ENCODE results near the gene AMPD3.

AMPD3 gene

DNA sequence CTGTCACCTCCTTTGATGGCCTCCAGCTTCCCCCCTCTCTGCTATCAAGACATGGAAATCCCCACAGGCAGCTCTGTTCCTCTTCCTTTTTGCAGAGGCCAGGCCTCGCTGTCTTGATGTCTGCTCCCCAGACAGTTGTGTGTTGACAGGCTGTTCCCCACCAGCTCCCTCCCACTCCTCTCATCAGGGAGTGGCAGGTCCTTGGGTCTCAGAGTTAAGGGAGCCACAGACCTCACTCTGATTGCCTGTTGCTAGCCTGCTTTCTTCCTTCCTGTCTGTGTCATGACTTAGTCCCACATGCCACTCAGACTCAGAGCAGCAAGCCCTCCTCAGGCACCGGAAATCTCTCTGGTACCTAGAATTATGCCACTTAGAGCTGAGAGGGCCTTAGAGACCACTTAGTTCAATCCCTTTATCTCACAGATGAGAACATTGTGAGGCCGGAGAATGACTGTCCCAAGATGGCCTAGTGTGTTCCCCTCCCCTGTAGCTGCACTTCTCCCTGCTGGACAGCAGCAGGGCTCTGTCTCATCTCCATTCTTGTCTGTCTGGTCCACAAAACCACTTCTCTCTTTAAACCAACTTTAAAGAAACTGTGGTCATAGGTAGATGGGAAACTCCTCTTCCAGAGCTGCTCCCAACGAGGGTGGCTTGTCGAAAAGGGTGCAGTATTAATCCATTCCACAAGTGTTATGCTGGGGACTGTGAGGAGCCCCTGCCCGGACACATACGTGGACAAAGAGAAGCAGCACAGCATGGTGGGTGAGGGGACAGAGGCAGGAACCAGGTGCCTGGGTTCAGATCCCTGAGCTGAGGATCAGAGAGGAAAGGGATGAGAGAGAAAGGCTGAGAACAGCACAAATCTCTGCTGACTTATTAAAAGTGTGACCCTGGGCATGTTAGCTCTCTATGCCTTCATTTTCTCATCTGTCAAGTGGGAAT is 4.2 kb downstream of the AMPD3 start:
- DNase-seq (ENCODE audit: insufficient read length, low spot score) (peak; percentile 41), FAIRE-seq (peak; percentile 82)

DNA sequence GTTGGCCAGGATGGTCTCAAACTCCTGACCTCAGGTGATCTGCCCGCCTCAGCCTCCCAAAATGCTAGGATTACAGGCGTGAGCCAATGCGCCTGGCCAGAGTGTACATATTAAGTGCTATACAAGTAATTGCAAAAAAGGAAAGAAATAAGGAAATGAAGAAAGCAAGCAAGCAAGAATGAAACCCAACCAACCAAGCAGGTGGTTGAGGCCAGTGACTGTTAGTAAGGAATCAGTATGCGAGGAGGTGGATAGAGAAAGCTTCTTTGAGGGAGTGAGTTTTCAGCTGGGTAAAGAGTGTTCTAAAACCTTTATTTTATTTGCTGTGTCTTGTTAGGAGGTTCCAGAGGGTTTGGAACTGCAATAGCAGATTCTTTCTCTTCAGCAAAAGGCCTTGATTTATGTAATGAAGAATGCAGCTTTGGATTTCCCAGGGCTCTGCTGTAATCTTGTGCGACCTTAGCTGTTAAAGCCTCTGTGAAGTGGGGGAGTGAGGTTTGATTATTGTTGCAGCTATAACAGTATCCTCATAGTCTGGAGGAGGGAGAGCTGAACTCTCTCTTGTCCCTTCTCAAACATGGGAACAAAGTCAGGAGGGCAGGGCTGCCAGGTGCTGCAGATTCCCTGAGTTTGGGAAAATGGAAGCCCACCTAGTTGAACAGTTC is 5.7 kb downstream of the AMPD3 start:
- DNase-seq (ENCODE audit: insufficient read length, low spot score) (no peak), FAIRE-seq (peak; percentile 47)

DNA sequence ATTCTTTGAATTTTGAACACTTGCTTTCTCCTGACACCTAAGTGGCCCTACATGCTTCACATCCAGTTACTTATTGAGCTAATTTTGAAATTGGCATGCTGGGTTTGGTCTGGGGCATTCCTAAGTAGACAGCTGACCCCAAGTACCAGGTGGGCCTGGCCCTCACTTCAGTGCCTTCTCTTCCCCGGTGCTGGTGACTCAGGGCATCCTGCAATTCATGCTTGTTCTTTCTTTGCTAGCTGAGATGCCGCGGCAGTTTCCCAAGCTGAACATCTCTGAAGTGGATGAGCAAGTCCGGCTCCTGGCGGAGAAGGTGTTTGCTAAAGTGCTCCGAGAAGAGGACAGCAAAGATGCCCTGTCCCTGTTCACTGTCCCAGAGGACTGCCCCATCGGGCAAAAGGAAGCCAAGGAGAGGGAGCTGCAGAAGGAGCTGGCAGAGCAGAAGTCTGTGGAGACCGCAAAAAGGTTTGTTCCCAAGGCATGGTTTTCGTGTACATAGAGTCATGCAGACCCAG is 6.3 kb downstream of the AMPD3 start:
- DNase-seq (ENCODE audit: insufficient read length, low spot score) (no peak), FAIRE-seq (no peak)

DNA sequence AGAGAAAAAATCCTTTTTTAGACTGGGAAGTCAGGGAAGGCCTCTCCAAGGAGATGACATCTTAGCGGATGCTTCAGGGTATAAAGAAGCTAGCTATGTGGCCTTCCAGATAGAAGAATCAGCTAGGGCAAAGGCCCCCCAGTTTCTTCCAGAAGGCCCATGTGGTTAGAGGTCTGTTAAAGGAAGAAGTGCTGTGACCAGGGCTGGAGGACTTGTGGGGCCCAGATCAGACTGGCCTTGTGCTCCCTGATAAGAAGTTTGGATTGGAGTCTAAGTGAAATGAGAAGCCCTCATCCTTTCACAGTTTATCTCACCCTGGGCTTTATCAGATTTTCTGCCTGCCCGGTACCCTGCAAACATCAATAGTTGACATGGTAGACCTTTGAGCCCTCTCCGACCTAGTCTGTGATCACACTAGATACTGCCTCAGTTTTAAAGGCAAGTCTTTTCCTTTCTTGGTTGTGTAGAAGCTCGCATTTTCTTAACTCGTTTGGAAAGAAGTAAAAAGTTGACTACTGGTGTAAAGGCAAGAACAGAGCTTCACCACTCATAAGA is 7.8 kb downstream of the AMPD3 start:
- FAIRE-seq (no peak), DNase-seq (ENCODE audit: insufficient read length, low spot score) (no peak)

DNA sequence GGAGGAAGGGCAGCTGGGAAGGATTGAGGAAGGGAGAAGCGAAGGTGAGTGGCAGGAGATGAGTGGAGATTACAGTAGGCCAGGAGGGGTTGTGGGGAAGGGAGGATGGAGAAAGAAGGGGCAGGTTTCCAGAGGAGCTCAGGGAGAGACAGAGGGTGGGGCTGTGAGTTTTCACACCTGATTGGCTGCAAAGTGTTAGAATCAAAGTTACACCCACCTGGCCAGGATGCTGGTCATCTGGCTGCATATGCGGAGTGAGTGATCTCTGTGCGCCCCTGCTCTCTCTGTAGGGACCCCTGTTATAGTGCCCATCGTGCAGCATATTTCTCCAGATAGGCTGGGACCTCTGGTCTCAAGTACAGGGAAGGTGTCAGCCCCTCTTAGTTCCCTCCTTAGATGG is 18.3 kb downstream of the AMPD3 start:
- DNase-seq (ENCODE audit: insufficient read length, low spot score) (no peak), FAIRE-seq (no peak)

DNA sequence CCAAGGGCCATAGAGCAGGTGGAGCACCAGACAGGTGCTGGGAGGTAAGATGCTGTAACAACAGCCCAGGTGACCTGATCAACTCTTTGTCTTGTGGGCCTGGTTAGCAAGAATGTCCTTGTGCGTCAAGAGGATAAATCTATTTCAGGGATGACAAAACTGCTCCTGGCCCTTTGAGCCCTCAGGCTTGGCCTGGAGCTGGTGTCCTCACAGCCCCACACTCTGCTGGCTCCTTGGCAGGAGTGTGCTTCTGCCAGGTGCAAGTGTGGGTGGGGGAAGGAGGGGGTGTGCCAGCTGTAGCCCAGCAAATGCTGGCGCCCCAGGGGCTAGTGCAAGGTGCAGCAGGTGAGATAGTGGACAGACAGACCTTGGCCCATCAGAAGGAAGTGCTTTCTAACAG is 19.5 kb downstream of the AMPD3 start:
- DNase-seq (ENCODE audit: insufficient read length, low spot score) (no peak), FAIRE-seq (no peak)

DNA sequence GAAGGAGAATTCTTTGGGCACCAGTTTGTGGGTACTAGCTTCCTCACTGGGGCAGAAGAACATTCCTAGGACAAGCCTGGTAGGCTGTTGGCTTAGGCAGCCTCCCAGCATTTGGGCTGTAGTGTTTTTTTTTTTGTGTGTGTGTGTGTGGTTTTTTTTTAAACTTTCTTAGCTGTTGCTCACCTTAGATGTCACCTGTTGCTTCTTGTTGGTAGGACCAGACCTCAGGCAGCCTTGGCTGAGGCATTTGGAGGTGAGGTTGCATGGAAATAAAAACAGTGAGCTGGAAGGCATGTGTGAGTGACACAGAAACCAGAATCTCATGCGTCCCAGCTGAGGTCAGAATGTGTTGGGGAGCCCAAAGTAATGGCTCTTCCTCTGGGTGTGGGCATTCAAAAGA is 21.3 kb downstream of the AMPD3 start:
- FAIRE-seq (no peak), DNase-seq (ENCODE audit: insufficient read length, low spot score) (no peak)

DNA sequence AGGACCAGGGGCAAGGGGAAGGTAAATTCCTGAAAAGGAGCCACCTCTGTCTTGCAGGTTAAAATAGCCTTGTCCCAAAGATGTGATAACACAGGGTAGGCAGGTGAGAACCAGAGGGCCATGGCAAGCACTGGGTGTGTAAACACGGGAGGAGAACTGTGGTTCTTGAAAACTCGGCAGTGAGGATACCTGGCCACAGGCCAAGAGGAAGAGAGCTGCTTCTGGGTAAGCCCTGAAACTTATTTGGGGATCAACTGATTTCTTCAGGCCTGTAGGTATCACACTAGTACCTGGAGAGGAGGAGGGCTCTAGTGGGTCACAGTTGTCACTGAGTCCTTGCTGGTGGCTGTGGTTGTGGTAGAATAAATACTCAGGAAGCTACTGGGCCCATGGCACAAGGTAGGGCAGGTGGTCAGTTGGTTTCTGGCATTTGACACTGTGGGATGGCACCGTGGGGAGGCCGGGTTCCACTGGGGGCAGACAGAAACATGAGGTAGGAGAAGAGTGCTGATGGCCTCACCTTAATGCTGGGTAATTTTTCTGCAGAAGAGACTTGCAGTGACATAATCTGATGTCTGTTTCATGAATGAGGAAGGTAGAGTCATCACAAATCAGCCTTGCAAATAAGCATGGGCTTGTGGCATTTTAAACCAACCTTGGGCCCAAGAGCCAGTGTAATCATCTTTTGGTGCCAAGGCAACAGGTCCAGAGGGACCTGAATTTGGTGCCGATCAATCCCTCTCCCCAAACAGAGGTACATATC is 22.0 kb downstream of the AMPD3 start:
- DNase-seq (ENCODE audit: insufficient read length, low spot score) (no peak), FAIRE-seq (no peak)

DNA sequence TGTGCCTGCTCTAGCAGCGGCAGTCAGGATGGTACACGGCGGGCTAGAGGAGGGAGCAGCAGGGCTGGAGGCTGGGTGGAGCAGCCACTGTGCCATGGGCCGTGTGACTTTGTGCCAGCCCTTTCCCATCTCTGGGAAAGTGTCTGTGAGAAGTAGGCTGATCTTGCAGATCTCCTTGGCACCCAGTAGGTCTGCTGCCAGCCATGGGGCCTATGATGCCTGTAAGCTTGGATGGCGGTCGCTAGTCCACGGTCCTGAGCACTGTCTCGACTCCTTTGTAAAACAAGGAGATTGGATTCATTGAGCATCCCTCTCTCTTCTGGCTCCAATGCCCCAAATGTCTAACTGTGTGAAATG is 22.6 kb downstream of the AMPD3 start:
- FAIRE-seq (no peak), DNase-seq (ENCODE audit: insufficient read length, low spot score) (no peak)

DNA sequence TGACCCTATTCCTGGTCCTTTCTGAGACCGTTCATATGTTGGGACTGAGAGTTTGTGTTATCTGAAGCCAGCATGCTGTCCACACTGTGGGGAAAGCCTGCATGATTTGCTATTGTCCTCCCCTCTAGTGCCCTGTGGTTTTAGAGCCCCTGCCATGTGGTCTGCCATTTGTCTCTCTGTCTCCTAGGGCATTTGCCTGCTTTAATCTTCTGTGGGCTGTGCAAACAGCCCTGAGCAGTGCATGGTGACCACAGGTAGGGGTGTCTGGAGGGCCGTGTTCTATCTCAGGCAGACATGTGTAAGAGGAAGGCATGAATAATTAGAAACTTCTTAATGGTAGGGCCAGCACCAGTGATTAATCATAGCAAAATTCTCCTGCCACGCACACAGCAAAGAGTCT is 23.0 kb downstream of the AMPD3 start:
- DNase-seq (ENCODE audit: insufficient read length, low spot score) (no peak), FAIRE-seq (no peak)

DNA sequence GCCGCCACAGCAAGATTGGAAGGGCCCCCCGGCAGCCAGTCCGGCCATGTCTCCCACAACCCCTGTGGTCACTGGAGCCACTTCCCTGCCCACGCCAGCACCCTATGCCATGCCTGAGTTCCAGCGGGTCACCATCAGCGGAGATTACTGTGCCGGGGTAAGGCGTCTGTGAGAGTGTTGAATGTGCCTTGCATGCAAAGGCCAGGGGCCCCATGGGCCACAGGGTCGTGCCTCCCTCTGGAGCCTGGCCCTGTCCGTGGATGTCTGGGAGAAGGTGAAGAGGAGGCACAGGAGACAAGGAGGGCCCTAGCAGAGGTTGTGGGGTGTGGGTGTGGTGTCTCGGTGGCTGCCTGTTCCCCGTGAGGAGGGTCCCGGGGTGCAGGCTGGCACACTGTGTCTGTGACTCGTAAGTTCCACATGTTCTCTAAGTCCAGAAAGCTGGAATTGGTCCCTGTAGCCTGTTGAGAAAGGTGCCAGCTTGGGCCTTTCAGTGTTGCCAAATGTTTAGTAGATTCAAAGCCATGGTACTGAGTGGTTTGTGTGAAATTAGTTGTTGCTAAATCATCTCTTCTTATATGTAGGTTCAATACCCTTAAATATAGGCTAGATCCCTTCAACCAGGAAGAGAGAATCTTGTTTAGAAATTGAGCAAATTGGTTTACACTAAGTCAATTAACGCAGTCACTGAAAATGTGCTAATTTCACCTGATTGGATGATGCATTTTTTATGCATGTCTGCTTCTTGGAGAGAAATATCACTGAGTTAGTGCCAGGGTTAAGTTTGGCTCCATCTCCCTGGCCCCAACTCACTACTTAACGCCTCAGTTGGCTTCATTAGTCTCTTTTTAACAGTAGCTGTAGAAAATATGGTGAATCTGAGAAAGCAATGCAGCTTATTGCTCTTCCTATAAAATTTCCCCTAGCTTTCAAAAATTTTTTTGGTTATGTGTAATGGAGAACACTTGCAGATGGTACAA is 23.8 kb downstream of the AMPD3 start:
- DNase-seq (ENCODE audit: insufficient read length, low spot score) (no peak), FAIRE-seq (no peak)

DNA sequence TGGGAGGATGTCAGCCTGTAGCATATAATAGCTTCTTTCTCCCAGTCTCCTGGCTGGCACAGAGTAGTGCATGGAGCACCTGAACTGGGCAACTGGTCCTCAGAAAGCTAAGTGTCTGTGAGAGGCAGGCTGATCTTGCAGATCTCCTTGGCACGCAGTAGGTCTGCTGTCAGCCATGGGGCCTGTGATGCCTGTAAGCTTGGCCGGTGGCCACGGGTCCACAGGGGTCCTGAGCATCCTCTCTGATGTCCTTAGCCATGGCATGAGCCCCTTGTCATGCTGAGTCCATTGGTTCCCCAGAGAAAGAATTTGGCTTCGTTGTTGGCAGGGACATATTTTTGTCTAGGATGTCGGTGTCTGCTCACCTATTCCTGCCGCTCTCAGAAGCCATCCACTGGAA is 25.0 kb downstream of the AMPD3 start:
- no peak for FAIRE-seq

DNA sequence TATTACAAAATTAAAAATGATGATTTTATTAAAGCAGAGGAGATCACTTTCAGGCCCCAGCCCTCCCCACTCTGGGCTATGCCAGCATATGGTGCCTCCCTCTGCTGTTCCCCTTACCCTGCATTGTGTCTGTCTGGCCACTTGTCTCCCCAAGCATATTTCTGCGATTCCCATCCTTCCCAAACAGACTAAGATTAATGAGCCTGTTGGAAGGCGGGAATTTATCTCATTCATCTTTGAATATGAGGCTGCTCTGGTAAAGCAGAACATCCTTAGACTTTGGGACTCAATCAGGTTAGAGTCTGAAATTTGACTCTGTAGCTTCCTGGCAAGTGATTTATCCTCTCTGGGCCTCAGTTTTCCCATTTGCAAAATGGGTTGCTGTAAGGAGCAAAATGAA is 25.7 kb downstream of the AMPD3 start:
- no peak for FAIRE-seq
- no peak for DNase-seq (ENCODE audit: insufficient read length, low spot score)

More for the DNA sequence above, 25.0 kb downstream of the AMPD3 start:
- DNase-seq (ENCODE audit: insufficient read length, low spot score) = no peak

DNA sequence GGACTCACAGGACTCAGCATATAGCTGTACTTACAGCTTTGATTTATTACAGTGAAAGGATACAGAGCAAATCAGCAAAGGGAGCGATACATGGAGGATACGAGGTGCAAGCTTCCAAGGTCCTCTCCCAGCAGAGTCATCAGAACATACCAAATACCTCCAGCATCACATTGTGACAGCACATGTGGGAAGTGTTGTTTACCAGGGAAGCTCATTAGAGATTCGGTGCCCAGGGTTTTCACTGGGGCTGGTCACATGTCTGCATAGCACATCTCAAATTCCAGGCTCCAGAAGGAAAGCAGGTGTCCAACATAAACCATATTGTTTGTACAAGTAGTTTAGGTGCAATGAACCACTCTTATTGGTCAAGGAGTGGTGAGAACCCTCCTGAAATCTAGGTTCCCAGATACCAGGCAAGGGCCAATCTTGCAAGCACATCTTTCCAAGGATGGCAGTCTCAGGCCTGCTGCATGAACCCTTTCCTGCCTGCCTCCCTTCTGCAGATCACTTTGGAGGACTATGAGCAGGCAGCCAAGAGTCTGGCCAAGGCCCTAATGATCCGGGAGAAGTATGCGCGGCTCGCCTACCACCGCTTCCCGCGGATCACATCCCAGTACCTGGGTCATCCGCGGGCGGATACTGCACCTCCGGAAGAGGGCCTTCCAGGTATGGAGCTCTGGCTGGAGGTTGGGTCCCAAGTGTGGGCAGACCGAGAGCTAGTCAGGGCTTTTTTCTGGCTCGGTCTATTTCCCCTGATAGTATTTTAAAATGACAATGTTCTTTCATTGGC is 26.7 kb downstream of the AMPD3 start:
- DNase-seq (ENCODE audit: insufficient read length, low spot score) (no peak), FAIRE-seq (no peak)

DNA sequence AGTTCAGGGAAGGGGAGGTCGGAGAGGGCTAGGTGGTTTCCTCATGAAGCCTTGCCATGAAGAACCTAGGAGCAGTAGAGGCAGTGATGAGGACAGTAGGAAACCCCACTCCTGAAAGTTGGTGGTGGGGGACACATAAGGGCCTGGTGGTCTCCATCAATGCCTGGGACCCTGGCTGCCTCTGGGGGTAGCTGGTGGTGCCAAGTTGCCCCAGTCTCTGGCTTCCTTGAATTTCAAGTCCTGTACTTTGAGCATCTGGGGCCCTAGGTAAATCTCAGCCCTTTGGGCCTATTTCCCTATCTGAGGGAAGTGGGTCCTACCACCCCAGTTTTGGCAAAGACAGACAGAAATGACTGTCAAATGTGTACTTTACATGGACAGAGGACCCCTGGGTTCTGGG is 28.1 kb downstream of the AMPD3 start:
- FAIRE-seq (no peak), DNase-seq (ENCODE audit: insufficient read length, low spot score) (no peak)

DNA sequence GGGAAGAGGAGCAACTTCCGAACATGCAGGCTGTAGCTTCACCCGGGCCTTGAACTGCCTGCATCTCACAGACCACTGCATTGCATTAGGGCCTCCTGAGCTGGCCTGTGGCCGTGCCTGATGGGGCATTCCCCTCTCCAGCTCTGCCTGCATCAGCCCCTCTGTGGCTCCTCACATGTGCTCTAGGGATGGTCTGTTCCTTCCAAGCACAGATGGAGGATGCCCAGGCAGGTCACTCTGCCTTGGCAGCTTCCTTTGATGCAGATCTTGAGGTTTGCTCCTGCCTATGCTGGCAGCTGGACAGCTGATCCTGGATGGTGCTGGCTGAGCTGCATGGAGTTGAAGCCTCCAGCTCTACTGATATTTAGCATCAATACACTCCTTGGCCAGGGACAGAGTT is 28.5 kb downstream of the AMPD3 start:
- FAIRE-seq (no peak), DNase-seq (ENCODE audit: insufficient read length, low spot score) (no peak)

DNA sequence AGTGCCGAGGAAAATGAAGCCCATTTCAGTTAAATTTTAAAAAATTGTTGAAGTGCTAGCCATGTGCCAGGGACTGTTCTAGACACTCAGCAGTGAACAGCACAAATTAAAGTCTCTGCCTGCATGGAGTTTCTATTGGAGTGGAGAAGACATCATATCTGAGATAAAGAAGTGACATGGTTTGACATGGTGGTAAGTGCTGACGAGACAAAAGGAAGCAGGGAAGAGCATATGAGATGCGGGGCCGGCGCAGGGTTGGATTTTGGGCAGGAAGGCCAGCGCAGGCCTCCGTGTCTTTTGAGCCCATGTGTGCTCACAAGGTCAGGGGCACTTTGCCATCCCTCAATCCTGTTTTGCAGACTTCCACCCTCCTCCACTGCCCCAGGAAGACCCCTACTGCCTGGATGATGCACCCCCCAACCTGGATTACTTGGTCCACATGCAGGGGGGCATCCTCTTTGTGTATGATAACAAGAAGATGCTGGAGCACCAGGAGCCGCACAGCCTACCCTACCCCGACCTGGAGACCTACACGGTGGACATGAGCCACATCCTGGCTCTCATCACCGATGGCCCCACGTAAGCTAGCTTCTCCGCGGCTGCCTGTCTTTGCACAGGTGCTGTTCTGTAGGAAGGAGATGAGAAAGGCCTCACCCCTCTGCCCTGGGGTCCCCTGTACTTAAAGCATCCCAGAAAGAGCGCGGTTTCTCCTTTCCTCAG is 29.6 kb downstream of the AMPD3 start:
- no peak for DNase-seq (ENCODE audit: insufficient read length, low spot score)

DNA sequence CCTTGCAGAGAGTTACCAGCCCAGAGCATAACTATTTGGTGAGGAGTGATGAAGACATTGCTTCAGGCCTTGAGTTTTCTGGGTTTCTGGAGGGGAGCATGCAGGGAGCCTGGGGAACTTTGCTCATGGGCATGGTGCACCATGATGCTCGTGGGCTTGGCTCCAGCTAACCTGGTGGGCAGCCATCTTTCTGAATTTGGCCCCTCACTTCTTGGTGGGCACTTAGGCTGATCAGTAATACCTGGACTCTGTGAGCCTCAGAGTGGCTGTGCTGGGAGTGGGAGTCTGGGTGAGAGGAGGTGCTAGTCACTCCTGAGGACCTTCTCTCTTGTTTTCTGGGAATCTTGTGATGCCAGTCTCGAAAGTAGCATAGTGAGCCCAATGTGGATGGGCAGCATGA is 30.6 kb downstream of the AMPD3 start:
- FAIRE-seq = no peak
- DNase-seq (ENCODE audit: insufficient read length, low spot score) = no peak

More for the DNA sequence above, 29.6 kb downstream of the AMPD3 start:
- no peak for FAIRE-seq
